GM10847 (cell line): ENCODE measurements around the gene HOXB5.

Experiments used
- POLR2A ChIP-seq: IDR thresholded peaks from 2 replicates; pipeline ENCODE4 v1.6.1; 2011; ENCODE audit not compliant: insufficient read length; ENCODE audit errors: extremely low read depth

Gene HOXB5

DNA sequence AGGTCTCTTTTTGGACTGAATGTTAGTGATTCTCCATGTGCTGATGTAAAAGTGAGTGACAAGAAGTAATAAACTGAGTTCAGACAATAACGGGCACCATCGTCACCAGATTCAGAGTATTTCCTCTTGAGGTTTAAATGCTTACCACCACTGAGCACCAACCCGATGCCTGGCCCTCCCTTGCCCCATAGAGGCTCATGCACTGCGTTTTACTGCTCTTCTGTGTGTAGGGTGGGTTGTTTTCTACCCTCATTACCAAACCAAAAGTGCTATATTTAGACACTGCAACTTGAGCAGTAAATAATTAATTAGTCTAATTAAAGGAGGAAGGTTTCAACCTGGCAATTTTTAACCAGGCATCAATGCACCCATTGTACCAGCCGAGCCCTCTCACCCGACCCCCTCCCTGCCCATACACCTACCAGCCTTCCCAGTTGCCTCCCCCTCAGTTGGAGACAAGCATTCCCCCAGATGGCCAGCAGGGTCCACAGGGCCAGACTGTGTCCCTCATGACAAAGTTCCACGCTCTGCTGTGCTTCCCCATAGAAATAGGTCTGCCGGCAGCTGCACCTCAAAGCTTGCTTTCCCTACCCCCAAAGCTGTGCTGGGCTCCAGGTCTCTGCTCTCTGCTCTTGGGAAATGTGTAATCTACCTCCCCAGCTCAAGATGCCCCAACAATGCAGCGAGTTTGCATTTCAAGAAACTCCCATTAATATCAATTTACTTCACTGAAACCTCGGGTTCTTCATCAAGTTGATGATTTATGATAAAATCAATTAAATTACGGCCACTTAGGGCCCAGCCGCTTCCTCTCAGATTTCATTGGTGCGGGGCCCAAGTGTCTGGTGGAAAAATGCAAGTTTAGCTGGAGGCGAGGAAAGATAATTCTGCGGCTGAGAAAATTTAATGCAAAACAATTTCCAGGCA lies 31.4 kb downstream of the HOXB5 start:
- TF ChIP-seq POLR2A = no peak

DNA sequence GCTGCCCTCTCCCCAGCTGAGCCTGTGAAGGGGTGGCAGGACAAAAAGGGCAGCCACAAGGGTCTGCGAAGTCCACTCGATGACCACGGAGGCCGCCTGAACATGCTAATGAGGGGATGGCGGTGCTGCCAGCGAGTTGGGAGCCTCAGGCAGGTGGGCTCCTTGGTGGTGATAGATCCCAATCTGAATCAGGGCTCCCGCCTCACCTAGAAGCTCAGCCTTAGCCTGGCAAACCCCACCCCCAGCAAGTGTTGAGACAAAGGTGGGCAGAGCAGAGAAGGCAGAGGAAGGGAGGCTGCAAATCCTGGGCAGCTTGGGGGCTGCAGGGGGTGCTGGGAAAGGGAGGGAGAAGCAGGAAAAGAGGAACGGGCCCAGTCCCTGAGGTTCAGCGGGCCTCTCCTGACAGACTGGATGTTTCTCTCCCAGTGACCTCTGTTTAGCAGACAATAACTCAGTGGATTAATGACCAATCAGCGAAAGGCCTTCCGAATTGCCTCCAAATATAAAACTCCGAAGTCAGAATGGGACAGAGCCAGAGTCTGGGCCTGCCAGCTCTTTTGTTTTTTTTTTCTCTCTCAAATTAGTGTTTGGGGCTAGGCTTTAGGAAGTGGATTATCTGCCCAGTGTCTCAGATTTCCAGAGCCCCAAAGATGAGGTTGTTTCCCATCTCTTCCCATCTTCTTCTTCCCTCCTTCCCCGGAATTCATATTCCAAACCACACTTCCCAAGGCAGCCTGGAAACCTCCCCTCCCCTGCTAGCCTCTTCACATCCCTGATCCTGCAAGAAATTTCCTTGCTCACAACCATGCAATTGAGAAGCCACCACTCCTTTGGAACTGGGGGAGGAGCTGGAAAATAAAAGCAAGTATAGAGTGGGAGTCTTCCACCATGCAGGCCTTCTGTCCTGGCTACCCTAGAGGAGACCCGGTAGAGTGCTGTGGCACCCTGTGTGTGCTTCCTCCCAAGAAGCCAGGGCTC lies 33.5 kb downstream of the HOXB5 start:
- no peak for TF ChIP-seq POLR2A

DNA sequence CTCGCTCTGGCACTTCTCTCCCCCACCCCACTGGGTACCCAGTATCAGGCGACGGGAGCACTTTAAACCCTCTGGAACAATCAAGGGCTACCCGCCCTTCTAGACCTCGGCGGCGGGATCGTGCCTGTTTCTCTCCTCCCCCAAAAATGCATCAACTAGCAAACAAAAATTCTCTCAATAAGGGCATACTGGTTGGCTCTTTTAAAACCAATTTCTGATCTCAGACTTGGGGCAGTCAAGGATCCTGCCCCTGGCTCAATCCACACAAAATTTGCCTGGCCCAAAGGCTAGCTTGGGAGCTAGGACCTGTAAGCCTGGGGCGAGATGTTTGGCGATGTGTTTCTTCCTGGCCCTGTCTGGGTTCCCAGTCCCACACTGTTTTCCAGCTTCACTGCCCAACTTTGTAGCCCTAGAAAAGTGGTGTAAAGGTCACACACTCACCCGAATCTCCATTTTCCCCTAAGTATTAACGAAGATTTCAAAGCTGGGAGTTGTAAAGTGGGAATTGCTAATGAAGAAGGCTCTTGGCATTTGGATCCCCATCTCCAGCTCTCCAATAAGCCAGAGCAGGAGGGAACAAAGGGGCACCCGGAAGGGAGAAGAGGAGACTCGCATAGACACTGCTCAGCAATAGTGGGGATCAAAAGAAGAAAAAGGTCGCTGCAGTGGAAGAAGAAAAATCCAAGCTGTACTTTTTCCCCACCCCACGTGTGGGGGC lies 34.3 kb downstream of the HOXB5 start:
- TF ChIP-seq POLR2A = no peak

DNA sequence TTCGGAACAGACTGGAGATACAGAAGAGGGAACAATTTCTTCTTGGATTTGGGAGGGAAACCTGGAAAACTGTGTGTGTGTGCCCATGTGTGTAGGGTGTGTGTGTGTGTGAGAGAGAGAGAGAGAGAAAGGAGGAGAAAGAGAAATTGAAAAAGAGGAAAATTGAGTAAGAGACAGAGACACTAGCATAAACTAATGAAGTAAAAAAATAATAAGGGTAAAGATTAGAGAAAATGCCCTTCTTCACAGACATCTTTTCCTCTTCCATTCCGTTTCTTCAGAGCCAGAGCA lies 34.8 kb downstream of the HOXB5 start:
- no peak for TF ChIP-seq POLR2A

DNA sequence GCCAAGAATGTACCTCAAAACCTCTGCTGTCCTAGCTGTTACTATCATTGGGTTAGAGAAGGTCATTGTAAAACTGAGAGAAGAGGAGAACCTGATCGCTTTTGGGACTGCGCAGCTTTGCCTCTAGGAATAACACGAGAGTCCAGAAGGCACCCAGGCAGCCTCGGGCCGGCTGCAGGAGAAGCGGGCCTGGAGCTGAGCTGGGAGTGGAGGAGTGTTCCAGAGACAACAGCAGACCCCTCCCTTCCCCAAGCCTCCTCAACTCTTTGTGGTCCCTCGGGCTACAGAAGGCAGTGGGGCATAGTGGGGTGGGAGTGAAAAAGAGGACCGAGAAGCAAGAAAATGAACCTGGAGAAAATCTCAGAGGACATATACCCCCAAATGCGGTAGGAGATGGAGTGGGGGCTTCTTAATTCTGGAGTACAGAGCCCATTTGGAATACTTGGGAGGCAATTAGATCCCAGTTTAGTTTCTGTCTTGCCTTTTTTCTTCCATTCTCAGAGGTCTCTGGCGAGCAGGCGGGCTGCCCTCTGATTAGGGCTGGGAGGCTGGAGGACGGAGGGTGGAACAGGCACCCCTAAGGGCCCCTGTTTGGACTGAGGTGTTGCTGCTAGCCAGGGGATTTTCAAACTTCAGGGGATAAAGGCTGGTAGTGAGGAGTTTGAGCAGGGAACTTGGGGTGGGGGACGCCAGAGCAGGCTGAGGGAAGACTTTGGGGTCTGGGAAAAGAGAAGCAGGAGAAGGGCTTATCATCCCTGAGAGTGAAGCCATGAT lies 35.3 kb downstream of the HOXB5 start:
- TF ChIP-seq POLR2A = no peak

DNA sequence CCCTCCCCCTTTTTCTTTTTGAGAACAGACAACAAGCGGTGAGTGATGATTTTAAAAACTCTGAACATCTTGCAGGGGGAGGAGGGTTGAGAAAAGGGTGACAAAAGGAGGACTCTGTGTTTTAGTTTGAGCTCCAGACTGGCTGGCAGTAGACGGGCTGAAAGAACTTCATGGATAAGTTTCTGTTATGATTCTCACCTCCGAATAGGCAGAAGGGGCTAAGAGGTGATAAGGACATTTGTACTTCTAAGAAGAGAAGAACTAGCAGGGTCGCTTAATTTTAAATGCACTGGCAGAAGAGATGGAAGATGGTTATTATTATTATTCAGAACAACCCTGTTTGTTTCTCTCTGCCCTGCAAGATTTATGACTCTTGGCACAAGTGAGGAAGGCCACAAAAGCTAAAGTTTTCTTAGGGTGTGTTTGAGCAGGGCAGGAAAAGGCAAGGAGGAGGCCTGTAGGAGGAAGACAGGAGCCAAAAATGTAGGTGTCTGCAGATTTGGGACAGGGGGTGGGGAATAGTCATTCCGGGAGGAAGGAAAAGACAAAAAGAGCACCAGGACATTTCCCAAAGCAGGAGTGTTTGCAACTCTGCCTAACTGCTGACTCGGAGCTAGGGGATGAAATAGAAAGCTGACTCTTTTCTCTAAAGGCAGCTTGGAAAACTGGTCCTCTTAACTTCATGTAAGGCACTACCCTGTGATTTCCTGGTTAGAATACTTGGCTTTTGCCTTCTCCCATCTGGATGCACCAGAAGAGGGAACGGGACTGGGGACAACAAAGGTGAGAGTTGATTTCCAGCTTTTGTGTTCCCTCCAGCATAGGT lies 36.8 kb downstream of the HOXB5 start:
- TF ChIP-seq POLR2A = no peak

DNA sequence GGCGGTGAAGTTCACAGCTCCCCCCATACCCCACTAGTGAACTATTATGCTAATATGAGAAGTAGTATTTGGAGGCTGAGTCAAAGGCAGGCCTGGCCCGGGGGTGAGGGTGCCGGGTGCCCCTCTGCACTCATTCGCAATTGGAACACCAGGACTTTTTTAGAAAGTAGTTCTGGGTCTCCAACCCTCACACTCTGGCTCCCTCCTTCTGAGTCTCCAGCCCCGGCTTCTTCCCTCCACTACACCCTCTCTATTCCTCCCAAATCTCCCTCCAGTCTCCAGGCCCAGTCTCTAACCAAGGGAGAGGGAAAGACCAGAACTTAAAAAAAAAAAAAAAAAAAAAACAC lies 37.4 kb downstream of the HOXB5 start:
- no peak for TF ChIP-seq POLR2A

DNA sequence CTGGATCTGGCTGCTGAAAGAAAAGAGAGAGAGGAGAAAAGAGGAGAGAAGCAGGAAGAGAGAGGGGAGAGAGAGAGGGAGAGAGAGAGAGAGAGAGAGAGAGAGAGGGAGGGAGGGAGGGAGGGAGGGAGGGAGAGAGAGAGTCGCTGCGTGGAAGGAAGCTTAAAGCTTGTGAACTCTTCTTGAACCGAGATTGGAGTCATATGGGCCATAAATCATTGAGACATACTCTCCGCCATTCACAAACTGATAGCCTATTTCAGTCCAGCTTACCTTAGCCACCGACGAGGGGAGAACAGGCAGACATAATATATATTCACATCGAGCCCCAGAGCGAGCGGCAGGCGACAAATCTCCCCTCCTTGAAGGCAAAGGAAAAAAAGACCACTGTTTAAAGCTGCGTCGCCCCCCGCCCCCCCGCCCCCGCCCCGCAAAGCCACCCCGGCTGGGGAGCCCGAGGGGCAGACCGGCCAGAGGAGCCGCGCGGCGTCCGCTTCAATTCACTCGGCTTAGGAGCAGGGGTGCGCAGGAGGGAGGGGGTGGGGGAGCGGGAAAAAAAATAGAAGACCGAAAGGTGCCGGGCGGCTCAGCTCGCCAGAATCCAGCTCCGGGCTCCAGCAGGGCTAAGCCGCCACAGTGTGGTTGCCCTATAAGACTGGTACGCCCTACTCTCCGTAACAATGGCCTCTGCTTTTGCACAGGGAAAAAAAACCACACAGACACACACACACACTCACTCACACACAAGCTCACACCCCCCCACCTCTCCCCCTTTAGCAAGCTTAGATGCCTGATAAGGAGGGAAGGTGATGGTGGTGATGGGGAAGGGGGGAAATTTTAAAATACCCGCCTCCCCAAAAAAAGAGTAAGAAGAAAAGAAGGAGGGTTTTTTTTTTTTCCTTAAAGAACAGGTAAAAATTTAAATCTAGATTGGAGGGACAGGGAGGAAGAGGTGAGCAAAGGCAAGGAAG lies 38.0 kb downstream of the HOXB5 start:
- TF ChIP-seq POLR2A = no peak

DNA sequence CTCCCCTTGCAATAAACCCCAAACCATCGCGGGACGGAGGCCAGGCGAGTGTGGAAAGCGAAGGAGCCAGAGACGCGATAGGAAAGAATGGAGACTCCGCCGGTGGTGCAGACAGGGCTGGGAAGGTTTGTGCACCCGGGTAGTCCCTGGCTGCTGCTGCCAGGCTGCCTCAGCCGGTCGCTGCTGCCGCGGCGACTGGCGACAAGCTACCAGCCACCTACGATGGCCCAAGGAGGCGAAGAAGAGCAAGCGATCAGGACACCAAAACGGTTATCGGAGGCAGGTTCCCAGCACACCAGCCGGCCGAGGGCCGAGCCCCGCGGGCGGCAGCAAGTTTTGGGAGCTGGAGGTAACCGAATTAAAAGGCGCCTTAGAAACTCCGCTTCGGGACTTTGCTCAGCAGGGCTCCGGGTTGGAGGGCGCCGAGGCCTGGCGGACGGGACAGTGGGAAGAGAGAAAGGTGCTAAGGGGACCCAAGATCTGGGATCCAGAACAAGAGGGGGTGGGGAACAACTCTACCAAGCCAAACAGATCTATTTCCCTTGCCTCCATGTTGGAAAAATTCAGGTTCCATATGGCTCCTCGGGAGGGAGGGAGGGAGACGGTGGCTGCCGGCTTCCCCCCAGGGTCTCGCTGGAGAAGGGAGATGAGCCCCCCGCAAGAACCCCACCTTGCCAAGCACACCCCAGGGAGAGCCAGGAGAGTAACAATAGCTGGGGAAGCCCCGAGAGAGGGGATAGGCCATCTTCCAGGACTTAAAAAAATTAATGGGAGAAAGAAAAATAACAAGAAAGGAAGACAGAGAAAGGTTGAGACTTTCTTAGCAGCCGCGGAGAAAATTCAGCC lies 38.9 kb downstream of the HOXB5 start:
- TF ChIP-seq POLR2A = no peak

DNA sequence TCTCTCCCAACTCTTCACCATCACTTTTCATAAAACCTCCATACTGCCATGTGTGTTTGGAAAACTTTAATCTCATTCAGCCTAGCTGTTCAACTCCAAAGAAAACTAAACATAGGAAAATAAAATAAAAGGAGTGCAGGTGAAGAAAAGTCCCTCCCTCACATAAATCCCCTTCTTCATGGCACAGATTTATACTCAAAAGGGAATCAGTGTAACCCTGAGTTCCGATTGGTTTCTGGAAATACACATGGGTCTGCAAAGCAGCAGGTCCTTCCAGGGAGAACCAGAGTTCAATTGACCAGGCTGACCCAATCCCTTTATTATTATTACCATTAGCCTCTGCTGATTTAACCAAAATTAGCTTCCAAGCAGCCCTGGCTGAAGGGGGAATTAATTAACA lies 39.8 kb downstream of the HOXB5 start:
- no peak for TF ChIP-seq POLR2A

DNA sequence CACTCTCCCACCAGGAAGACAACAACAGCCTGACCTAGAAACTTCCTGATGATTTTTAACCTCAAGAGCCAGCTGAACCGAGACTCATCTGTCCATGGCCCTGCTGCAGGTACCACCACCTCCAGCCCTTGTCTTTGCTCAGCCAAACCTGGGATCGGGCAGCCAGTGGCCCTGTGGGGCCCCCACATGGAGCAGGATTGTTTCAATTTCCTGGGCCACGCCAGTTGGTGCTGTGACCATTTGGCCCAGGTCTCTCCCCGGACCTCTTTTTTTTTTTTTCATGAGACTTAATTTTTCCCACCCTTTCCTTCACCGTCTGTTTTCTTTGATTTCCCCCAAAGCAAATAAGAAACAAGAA lies 40.4 kb downstream of the HOXB5 start:
- TF ChIP-seq POLR2A = no peak
